GM13977 (cell line): ENCODE data around the gene ABHD4.

Experiments
- DNase-seq: peaks from one replicate; pipeline ENCODE4 v3.0.0; 2012; ENCODE audit warnings: low spot score
- CTCF ChIP-seq: IDR thresholded peaks from 2 replicates; pipeline ENCODE4 v1.5.1; 2012; ENCODE audit warnings: mild to moderate bottlenecking, control low read depth; ENCODE audit not compliant: insufficient read depth; ENCODE audit errors: extremely low read depth, missing control alignments
- in situ Hi-C: fragments of 300-500 bp; cut with MboI; formaldehyde crosslinking; loops from one replicate; pipeline ENCODE4 v1.12.0; 2022; ENCODE audit warnings: low sequenced_read_pairs, low pct_unique_long_range_greater_than_20kb, mixed read lengths, inconsistent platforms; ENCODE audit not compliant: unreplicated experiment

ABHD4 gene

DNA sequence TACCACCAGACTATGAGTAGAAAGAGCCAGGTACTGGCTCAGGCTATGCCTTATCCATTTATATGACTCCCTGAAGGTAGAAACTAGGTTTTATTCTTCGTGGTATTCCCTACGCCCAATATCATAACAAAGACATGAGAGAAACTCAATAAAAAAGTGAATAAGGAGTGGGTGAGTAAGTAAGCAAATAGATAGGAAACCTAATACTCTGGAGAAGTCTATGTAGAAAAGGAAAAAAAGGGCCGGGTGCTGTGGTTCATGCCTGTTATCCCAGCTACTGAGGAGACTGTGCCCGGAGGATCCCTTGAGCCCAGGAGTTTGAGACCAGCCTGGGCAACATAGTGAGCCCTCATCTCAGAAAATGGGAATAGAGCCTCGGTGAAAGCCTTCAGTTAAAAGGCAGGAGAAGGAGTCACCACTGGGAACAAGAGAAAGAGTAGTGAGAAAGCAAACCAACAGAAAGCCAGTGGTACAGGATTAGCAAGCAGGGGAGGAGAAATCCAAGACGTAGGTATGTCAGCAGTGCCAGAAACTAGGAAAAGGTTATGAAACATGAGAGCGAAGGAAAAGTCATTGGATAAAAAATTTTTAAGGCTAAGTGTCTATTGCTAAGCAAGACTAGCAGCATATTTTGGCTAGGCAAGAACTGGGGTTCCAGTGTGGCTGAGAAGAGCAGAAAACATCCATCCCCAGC, 52.1 kb downstream of the ABHD4 start:
- no peak for TF ChIP-seq CTCF
- DNase-seq, result no peak
- in situ Hi-C loops, result loop anchor here (10.0 kb wide), 1 partner anchor 265 kb away; no protein-coding TSS in a partner anchor

DNA sequence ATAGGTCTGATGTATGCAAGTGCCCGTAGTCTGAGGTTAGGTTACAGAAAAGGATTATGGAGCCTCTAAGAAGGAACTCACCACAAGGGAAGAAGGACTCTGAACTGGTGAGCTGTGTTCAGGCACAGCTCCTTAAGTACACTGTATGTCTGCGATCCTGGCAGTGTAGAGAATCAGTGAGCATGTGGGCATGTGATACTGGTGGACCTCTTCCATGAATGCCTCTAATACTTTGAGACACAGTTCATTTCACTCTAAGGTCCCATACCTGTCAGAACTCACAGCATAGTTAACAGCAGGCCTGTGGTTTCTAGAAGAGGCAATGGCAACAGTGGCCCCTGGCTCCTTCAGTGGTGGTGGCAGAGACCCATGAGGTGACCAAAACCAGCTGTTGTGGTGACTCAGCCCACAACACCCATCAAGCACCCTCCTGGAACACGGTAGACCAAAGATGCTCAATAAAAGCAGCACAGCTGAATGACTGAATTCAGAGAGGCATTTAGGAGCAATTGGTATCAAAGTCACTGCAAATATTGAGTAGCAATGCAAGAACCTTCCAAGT, 52.9 kb downstream of the ABHD4 start:
- TF ChIP-seq CTCF, result no peak
- in situ Hi-C loops, result loop anchor here (10.0 kb wide), 1 partner anchor 266 kb away; no protein-coding TSS in a partner anchor
- DNase-seq, result no peak

DNA sequence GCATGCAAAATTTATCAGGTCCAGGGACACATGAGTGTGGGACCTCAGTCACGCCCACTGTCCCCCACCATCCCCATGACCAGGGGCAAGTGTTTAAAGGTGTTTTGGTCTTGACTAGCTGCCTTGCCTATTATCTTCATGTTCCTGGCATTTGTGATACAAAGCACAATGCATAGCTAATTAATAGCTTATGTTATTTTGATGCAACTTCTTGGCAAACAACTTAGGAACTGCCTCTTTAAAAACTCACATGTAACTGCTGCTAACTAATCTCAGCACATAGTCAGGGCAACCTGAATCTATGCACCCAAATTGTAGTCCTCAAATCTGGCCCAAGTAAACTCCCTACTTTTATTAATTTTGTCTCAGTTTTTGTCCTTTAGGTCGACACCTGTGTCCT, 53.5 kb downstream of the ABHD4 start:
- no peak for TF ChIP-seq CTCF
- no peak for DNase-seq
- in situ Hi-C loops, result loop anchor here (10.0 kb wide), 1 partner anchor 267 kb away; no protein-coding TSS in a partner anchor

GRCh38 chr14:22653012-22653621, 55.0 kb downstream of the ABHD4 start:
- peak; percentile 81 for TF ChIP-seq CTCF
- DNase-seq, result peak; percentile 55
- in situ Hi-C loops, result loop anchor here (10.0 kb wide), 1 partner anchor 268 kb away; no protein-coding TSS in a partner anchor

DNA sequence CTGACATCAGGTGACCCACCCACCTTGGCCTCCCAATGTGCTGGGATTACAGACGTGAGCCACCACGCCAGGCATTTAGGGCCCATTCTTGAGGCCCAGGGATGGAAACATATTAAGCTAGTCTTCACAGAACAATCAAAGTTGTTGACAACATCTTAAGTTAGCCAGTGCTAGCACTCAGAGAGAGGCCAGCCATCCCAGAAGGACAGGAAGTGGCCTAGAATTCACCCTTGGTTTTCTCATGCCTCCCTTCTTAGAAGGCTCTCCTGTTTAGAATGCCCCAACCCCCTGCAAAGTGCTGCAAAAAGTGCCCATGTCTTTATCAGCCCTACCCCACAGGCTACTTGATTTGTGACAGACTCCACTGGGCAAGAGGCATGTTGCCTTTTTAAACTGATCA, 58.1 kb downstream of the ABHD4 start:
- in situ Hi-C loops, result loop anchor here (5.0 to 10.0 kb wide), 2 partner anchors 84 to 271 kb away; no protein-coding TSS in a partner anchor
- DNase-seq, result no peak
- no peak for TF ChIP-seq CTCF

DNA sequence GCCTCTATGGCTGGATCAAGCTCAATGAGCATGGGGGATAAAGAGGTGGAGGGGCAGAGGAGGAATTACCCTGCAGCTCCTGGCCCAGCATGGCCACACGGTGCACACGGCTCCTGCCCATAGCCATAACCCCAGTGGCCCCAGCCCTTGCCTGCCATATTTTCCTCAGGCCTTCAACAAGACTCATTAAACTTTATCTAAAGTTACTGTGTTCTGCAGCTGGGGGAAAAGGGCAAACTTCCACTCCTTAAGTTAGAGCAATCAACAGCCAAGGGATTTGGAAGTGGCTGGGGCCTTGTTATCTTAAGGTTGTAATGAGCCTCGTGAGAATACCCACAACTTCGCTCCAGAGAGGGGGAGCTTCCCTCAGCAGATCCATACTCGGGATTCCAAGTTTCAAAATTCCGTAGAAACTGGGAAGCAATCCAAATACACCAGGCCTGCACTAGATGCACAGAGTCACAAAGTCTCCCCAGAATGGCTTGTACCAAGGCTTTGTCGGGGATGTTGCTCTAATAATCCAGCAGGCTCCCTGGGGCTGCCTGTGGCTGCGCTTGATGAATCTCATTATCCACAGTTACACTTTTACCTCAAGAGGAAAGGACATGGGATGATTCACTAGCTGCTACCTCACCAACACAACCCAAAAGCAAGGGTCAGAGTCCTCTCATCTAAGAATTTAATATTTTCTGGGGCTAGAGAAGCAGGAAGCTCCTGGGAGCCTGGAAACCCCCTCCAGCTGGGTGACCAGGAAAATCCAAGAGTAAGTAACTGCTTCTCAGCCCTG, 59.0 kb downstream of the ABHD4 start:
- DNase-seq, result no peak
- TF ChIP-seq CTCF, result no peak
- in situ Hi-C loops, result loop anchor here (5.0 to 10.0 kb wide), 2 partner anchors 85 to 272 kb away; no protein-coding TSS in a partner anchor
